GM23338 (cell line): ENCODE measurements around the gene SAFB2. TPM values are rescaled to one million over a fixed set of nuclear protein-coding genes. Genes with fewer than 3 reads are reported as not detected.

ENCODE experiments used
- ATAC-seq: fragments of 200-7000 bp; cut with Tn5 transposase; 3 replicates; pipeline ENCODE4 v1.9.1; 2020
- DNase-seq: peaks from one replicate; pipeline ENCODE4 v3.0.0-alpha.2; 2015; ENCODE audit warnings: low spot score
- H2AFZ ChIP-seq: fragments of 200-600 bp; sonication (generic); 2 replicates; pipeline ENCODE4 v1.8.0; 2016; ENCODE audit warnings: antibody characterized with exemption, mild to moderate bottlenecking, moderate library complexity
- H3F3A ChIP-seq: fragments of 200-600 bp; sonication (generic); replicated peaks from 2 replicates; pipeline ENCODE4 v1.8.0; 2017; ENCODE audit warnings: antibody characterized with exemption, mixed run types, low read depth
- H3K27ac ChIP-seq: fragments of 200-600 bp; sonication (generic); 2 replicates; pipeline ENCODE4 v1.6.1; 2016; ENCODE audit warnings: low read depth
- H3K27me3 ChIP-seq: fragments of 200-600 bp; sonication (generic); 2 replicates; pipeline ENCODE4 v1.8.0; 2016; ENCODE audit warnings: mild to moderate bottlenecking, mixed run types, moderate library complexity; ENCODE audit not compliant: insufficient read depth
- H3K36me3 ChIP-seq: fragments of 200-600 bp; sonication (generic); 2 replicates; pipeline ENCODE4 v1.8.0; 2016; ENCODE audit warnings: mild to moderate bottlenecking; ENCODE audit not compliant: insufficient read depth
- H3K4me1 ChIP-seq: fragments of 200-600 bp; sonication (generic); 2 replicates; pipeline ENCODE4 v1.8.0; 2016; ENCODE audit warnings: mild to moderate bottlenecking, moderate library complexity; ENCODE audit not compliant: insufficient read depth
- H3K4me2 ChIP-seq: fragments of 200-600 bp; sonication (generic); 2 replicates; pipeline ENCODE4 v1.7.1; 2017; ENCODE audit warnings: mixed run types
- H3K4me3 ChIP-seq: fragments of 200-600 bp; sonication (generic); 2 replicates; pipeline ENCODE4 v1.6.1; 2016; ENCODE audit warnings: mixed run types
- H3K79me2 ChIP-seq: fragments of 200-600 bp; sonication (generic); replicated peaks from 2 replicates; pipeline ENCODE4 v1.8.0; 2017; ENCODE audit warnings: mild to moderate bottlenecking; ENCODE audit not compliant: insufficient read depth
- H3K9me2 ChIP-seq: fragments of 200-600 bp; sonication (generic); 2 replicates; pipeline ENCODE4 v1.8.0; 2017; ENCODE audit not compliant: insufficient read depth
- H4K20me1 ChIP-seq: fragments of 200-600 bp; sonication (generic); replicated peaks from 2 replicates; pipeline ENCODE4 v1.8.0; 2017; ENCODE audit warnings: mild to moderate bottlenecking; ENCODE audit not compliant: insufficient read depth
- H3K27ac Mint-ChIP-seq: 2 replicates; pipeline ENCODE4 v1.8.0; 2020; ENCODE audit warnings: inconsistent platforms, mild to moderate bottlenecking, moderate library complexity, mixed read lengths
- H3K27me3 Mint-ChIP-seq: 3 replicates; pipeline ENCODE4 v1.8.0; 2022; ENCODE audit warnings: low read depth, mild to moderate bottlenecking, moderate library complexity, mixed read lengths, inconsistent platforms; ENCODE audit not compliant: insufficient read depth, poor library complexity
- H3K36me3 Mint-ChIP-seq: 3 replicates; pipeline ENCODE4 v1.8.0; 2021; ENCODE audit warnings: low read depth, mild to moderate bottlenecking, inconsistent platforms, moderate library complexity, mixed read lengths
- H3K4me1 Mint-ChIP-seq: 3 replicates; pipeline ENCODE4 v1.8.0; 2020; ENCODE audit warnings: mild to moderate bottlenecking, inconsistent platforms, mixed read lengths
- H3K4me3 Mint-ChIP-seq: 3 replicates; pipeline ENCODE4 v1.8.0; 2021; ENCODE audit warnings: moderate library complexity, mild to moderate bottlenecking, inconsistent platforms, mixed read lengths
- H3K9me3 Mint-ChIP-seq: 3 replicates; pipeline ENCODE4 v1.8.0; 2020; ENCODE audit warnings: moderate library complexity, mild to moderate bottlenecking, inconsistent platforms, mixed read lengths
- CREB1 ChIP-seq: fragments of 250-450 bp; sonication (Bioruptor Pico); IDR thresholded peaks from 2 replicates; pipeline ENCODE4 v1.5.0; 2020; ENCODE audit warnings: low read depth, mild to moderate bottlenecking, moderate library complexity
- EZH2 ChIP-seq: fragments of 200-600 bp; sonication (generic); IDR thresholded peaks from one replicate; pipeline ENCODE4 v1.8.0; 2017; ENCODE audit warnings: antibody characterized with exemption, mild to moderate bottlenecking, low read depth; ENCODE audit not compliant: unreplicated experiment
- EZH2phosphoT487 ChIP-seq: fragments of 200-600 bp; sonication (generic); IDR thresholded peaks from one replicate; pipeline ENCODE4 v1.8.1; 2018; ENCODE audit warnings: antibody characterized with exemption; ENCODE audit not compliant: unreplicated experiment
- NANOG ChIP-seq: IDR thresholded peaks from 2 replicates; pipeline ENCODE4 v1.6.1; 2016; ENCODE audit warnings: antibody characterized with exemption, borderline replicate concordance
- POLR2AphosphoS5 ChIP-seq: IDR thresholded peaks from 2 replicates; pipeline ENCODE4 v1.6.1; 2016; ENCODE audit warnings: antibody characterized with exemption, low read depth
- STAT1 ChIP-seq: IDR thresholded peaks from one replicate; pipeline ENCODE4 v1.6.1; 2016; ENCODE audit warnings: antibody characterized with exemption; ENCODE audit not compliant: unreplicated experiment
- ZNF114 ChIP-seq: fragments of 250-450 bp; sonication (Bioruptor Pico); IDR thresholded peaks from 2 replicates; pipeline ENCODE4 v1.5.0; 2020; ENCODE audit warnings: mild to moderate bottlenecking, moderate library complexity
- polyA plus RNA-seq: library from polyadenylated mRNA; unstranded; fragments of >200 nt; fragmentation: Nextera tagmentation; extraction: Ambion mirVana; gene quantifications from 2 replicates; pipeline ENCODE4 v1.2.1, GENCODE V29; 2016
- total RNA-seq: library from RNA; depleted of rRNA; stranded (reverse); fragments of >200 nt; shearing (Covaris generic); gene quantifications from 2 replicates; pipeline ENCODE4 v1.2.3, GENCODE V29; 2014
- TF ChIP-seq, protein P1 (sequence below): fragments of 250-450 bp; sonication (Bioruptor Pico); IDR thresholded peaks from 2 replicates; pipeline ENCODE4 v1.5.0; 2020; ENCODE audit warnings: mild to moderate bottlenecking, moderate library complexity
- TF ChIP-seq, protein P2 (sequence below), 2 experiments: fragments of 200-600 bp in 1 of 2; sonication (generic) in 1 of 2; conservative IDR thresholded peaks; 2 replicates each; pipeline versions ENCODE4 v1.5.1 to v1.6.1; 2016 to 2017; ENCODE audit warnings: antibody characterized with exemption in 2 of 2, low read depth in 2 of 2, mild to moderate bottlenecking in 2 of 2, moderate library complexity in 1 of 2
- TF ChIP-seq, protein P3 (sequence below): IDR thresholded peaks from one replicate; pipeline ENCODE4 v1.6.1; 2018; ENCODE audit warnings: antibody characterized with exemption; ENCODE audit not compliant: unreplicated experiment

SAFB2 gene
- total and polyA plus RNA-seq, 2 experiments from 2014 or later, result 37.7 to 102 TPM

DNA sequence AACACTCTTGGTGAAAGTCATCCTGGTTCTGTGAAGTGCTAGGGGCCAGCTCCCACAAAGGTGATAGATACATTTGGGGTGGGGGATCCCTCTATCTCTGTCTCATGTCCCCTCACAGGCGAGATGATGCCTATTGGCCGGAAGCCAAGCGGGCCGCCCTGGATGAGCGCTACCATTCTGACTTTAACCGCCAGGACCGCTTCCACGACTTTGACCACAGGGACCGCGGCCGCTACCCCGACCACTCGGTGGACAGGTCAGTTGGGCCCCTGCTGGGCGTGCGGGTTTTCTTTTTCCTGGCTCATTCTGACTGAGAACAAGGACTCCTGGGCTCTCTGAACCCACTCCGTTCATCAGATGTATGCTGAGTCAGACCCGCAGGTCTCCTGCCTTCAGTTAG is 41.3 kb upstream of the SAFB2 start:
- no peak overlapping the region for H3K4me3 Mint-ChIP-seq
- no peak overlapping the region for H3K27ac Mint-ChIP-seq
- Histone ChIP-seq H3K9me2 (no peaks in the 10 kb centered on the region), H4K20me1 (peaks cover 22% of the 10 kb centered on the region), H2AFZ (no peak overlapping the region), H3K4me3 (no peak overlapping the region), H3K4me1 (0 out of 2 replicates have a peak, but pooled peaks cover 3% of the 10 kb centered on the region), H3K27ac (no peak overlapping the region), H3F3A (peaks cover 11% of the 10 kb centered on the region), H3K36me3 (peaks cover 50% of the 10 kb centered on the region), H3K4me2 (no peak overlapping the region), H3K27me3 (no peaks in the 10 kb centered on the region), H3K79me2 (no peaks in the 10 kb centered on the region; the same call in 1 of the 2 replicates)
- DNase-seq (no peak), ATAC-seq (no peak)
- no peaks in the 10 kb centered on the region for H3K9me3 Mint-ChIP-seq
- peaks cover 92% of the 10 kb centered on the region for H3K36me3 Mint-ChIP-seq
- H3K27me3 Mint-ChIP-seq, result peaks cover 13% of the 10 kb centered on the region
- TF ChIP-seq ZNF114 (CRISPR knock-in tag) (no peak), POLR2AphosphoS5 (no peak), EZH2phosphoT487 (no peak), CREB1 (CRISPR knock-in tag) (no peak)
- TF ChIP-seq, protein P1, sequence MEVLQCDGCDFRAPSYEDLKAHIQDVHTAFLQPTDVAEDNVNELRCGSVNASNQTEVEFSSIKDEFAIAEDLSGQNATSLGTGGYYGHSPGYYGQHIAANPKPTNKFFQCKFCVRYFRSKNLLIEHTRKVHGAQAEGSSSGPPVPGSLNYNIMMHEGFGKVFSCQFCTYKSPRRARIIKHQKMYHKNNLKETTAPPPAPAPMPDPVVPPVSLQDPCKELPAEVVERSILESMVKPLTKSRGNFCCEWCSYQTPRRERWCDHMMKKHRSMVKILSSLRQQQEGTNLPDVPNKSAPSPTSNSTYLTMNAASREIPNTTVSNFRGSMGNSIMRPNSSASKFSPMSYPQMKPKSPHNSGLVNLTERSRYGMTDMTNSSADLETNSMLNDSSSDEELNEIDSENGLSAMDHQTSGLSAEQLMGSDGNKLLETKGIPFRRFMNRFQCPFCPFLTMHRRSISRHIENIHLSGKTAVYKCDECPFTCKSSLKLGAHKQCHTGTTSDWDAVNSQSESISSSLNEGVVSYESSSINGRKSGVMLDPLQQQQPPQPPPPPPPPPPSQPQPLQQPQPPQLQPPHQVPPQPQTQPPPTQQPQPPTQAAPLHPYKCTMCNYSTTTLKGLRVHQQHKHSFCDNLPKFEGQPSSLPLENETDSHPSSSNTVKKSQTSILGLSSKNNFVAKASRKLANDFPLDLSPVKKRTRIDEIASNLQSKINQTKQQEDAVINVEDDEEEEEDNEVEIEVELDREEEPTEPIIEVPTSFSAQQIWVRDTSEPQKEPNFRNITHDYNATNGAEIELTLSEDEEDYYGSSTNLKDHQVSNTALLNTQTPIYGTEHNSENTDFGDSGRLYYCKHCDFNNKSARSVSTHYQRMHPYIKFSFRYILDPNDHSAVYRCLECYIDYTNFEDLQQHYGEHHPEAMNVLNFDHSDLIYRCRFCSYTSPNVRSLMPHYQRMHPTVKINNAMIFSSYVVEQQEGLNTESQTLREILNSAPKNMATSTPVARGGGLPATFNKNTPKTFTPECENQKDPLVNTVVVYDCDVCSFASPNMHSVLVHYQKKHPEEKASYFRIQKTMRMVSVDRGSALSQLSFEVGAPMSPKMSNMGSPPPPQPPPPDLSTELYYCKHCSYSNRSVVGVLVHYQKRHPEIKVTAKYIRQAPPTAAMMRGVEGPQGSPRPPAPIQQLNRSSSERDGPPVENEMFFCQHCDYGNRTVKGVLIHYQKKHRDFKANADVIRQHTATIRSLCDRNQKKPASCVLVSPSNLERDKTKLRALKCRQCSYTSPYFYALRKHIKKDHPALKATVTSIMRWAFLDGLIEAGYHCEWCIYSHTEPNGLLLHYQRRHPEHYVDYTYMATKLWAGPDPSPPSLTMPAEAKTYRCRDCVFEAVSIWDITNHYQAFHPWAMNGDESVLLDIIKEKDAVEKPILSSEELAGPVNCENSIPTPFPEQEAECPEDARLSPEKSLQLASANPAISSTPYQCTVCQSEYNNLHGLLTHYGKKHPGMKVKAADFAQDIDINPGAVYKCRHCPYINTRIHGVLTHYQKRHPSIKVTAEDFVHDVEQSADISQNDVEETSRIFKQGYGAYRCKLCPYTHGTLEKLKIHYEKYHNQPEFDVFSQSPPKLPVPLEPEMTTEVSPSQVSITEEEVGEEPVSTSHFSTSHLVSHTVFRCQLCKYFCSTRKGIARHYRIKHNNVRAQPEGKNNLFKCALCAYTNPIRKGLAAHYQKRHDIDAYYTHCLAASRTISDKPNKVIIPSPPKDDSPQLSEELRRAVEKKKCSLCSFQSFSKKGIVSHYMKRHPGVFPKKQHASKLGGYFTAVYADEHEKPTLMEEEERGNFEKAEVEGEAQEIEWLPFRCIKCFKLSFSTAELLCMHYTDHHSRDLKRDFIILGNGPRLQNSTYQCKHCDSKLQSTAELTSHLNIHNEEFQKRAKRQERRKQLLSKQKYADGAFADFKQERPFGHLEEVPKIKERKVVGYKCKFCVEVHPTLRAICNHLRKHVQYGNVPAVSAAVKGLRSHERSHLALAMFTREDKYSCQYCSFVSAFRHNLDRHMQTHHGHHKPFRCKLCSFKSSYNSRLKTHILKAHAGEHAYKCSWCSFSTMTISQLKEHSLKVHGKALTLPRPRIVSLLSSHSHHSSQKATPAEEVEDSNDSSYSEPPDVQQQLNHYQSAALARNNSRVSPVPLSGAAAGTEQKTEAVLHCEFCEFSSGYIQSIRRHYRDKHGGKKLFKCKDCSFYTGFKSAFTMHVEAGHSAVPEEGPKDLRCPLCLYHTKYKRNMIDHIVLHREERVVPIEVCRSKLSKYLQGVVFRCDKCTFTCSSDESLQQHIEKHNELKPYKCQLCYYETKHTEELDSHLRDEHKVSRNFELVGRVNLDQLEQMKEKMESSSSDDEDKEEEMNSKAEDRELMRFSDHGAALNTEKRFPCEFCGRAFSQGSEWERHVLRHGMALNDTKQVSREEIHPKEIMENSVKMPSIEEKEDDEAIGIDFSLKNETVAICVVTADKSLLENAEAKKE, result no peak
- peaks cover 13% of the 10 kb centered on the region for H3K4me1 Mint-ChIP-seq

DNA sequence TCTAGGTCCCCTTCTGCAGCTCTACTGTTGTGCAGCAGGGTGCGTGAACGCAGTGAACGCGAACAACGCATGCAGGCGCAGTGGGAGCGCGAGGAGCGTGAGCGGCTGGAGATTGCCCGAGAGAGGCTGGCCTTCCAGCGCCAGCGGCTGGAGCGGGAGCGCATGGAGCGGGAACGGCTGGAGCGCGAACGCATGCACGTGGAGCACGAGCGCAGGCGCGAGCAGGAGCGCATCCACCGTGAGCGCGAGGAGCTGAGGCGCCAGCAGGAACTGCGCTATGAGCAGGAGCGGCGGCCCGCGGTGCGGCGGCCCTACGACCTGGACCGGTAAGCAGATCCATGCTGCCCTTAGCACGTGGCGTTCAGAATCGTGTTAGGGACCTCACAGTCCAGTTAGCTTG is 38.9 kb upstream of the SAFB2 start:
- Histone ChIP-seq H3K27ac (no peak overlapping the region), H3K4me1 (no peaks in the 10 kb centered on the region), H3K4me2 (no peak overlapping the region), H3K9me2 (no peaks in the 10 kb centered on the region), H3F3A (peaks cover 15% of the 10 kb centered on the region), H4K20me1 (peaks cover 22% of the 10 kb centered on the region), H3K79me2 (no peaks in the 10 kb centered on the region; the same call in 1 of the 2 replicates), H3K27me3 (no peaks in the 10 kb centered on the region), H3K36me3 (peaks cover 60% of the 10 kb centered on the region), H3K4me3 (no peak overlapping the region), H2AFZ (no peak overlapping the region)
- DNase-seq, result no peak
- Mint-ChIP-seq H3K27me3 (peaks cover 4% of the 10 kb centered on the region), H3K27ac (no peak overlapping the region; the same call in 1 of the 2 replicates), H3K36me3 (peaks cover 94% of the 10 kb centered on the region), H3K4me1 (peaks cover 4% of the 10 kb centered on the region; the same call in 2 of the 3 replicates), H3K4me3 (no peak overlapping the region), H3K9me3 (no peaks in the 10 kb centered on the region)
- ATAC-seq, result no peak
- TF ChIP-seq EZH2 (no peak), CREB1 (CRISPR knock-in tag) (no peak), POLR2AphosphoS5 (no peak), STAT1 (no peak), NANOG (no peak)
- TF ChIP-seq, protein P2, sequence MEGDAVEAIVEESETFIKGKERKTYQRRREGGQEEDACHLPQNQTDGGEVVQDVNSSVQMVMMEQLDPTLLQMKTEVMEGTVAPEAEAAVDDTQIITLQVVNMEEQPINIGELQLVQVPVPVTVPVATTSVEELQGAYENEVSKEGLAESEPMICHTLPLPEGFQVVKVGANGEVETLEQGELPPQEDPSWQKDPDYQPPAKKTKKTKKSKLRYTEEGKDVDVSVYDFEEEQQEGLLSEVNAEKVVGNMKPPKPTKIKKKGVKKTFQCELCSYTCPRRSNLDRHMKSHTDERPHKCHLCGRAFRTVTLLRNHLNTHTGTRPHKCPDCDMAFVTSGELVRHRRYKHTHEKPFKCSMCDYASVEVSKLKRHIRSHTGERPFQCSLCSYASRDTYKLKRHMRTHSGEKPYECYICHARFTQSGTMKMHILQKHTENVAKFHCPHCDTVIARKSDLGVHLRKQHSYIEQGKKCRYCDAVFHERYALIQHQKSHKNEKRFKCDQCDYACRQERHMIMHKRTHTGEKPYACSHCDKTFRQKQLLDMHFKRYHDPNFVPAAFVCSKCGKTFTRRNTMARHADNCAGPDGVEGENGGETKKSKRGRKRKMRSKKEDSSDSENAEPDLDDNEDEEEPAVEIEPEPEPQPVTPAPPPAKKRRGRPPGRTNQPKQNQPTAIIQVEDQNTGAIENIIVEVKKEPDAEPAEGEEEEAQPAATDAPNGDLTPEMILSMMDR (conservative IDR thresholded peaks at IDR 0.05; ENCODE audit: low read depth in 2 of 2), result no peak
- TF ChIP-seq, protein P3, sequence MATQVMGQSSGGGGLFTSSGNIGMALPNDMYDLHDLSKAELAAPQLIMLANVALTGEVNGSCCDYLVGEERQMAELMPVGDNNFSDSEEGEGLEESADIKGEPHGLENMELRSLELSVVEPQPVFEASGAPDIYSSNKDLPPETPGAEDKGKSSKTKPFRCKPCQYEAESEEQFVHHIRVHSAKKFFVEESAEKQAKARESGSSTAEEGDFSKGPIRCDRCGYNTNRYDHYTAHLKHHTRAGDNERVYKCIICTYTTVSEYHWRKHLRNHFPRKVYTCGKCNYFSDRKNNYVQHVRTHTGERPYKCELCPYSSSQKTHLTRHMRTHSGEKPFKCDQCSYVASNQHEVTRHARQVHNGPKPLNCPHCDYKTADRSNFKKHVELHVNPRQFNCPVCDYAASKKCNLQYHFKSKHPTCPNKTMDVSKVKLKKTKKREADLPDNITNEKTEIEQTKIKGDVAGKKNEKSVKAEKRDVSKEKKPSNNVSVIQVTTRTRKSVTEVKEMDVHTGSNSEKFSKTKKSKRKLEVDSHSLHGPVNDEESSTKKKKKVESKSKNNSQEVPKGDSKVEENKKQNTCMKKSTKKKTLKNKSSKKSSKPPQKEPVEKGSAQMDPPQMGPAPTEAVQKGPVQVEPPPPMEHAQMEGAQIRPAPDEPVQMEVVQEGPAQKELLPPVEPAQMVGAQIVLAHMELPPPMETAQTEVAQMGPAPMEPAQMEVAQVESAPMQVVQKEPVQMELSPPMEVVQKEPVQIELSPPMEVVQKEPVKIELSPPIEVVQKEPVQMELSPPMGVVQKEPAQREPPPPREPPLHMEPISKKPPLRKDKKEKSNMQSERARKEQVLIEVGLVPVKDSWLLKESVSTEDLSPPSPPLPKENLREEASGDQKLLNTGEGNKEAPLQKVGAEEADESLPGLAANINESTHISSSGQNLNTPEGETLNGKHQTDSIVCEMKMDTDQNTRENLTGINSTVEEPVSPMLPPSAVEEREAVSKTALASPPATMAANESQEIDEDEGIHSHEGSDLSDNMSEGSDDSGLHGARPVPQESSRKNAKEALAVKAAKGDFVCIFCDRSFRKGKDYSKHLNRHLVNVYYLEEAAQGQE, result no peak
